DND-41 (cell line): Measurements from ENCODE around the gene RNASE3.
"Not testable (repeated sequence)": the region's sequence is repeated elsewhere in the genome, so short reads cannot be mapped to it uniquely, and the experiment has no call there.

Experiments used
- CTCF ChIP-seq: IDR thresholded peaks from 2 replicates; pipeline ENCODE4 v1.5.1; 2012; ENCODE audit warnings: borderline replicate concordance, low read length, moderate library complexity, mild to moderate bottlenecking; ENCODE audit not compliant: poor library complexity, severe bottlenecking; ENCODE audit errors: extremely low read depth
- EZH2 ChIP-seq: IDR thresholded peaks from 3 replicates; pipeline ENCODE4 v1.6.1; 2012; ENCODE audit warnings: borderline replicate concordance, low read depth, mild to moderate bottlenecking, moderate library complexity, low read length, inconsistent platforms; ENCODE audit not compliant: severe bottlenecking

GRCh38 chr14:20891126-20891825 lies at the start of gene RNASE3:
- not testable (repeated sequence) for TF ChIP-seq CTCF, EZH2
